ENCODE measurements around the gene SLC9A9. TPM values are rescaled to one million over a fixed set of nuclear protein-coding genes. Genes with fewer than 3 reads are reported as not detected.

The SLC9A9 gene
- total and polyA plus RNA-seq, 10 of the 15 experiments (the other 5 are each of a cell fraction or from before 2014, with no cell fraction given): 3.5 to 14.2 (median 9.3) TPM

DNA sequence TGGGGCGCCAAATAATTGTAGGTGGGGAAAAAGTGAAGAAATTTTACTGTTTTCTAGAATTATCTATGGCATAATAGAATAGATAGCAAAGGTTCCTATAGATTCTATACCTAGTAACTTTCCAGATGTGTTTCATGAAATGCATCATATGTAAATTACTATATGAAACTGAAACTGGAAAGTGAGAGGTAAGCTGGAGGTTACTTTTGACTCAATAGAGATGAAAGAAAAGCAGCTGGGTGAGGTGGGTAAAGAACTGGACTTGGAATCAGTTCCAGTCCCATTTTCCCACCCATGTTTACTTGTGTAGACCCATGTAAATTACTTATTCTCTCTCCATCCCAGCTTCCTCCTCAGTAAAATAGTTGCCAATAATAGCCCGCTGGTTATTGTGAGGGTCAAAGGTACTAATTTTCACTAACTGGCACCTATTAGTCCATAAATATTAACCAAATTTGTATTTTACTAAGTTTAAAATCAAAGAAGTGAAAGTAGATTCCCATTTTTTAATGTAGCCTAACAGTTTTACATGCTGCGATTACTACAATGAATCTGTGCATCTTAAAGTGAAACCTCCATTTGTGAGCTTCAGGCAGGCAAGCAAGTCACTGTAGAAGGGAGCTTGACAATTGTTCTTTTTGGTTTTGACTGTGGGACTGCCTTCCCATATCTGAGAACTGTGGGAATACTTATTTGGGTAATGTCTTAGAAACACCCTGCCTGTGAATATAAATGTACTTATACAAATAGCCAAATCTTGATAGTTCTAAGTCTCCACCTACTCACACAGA lies 312.1 kb downstream of the SLC9A9 start (continued):
- TF ChIP-seq, protein P1, sequence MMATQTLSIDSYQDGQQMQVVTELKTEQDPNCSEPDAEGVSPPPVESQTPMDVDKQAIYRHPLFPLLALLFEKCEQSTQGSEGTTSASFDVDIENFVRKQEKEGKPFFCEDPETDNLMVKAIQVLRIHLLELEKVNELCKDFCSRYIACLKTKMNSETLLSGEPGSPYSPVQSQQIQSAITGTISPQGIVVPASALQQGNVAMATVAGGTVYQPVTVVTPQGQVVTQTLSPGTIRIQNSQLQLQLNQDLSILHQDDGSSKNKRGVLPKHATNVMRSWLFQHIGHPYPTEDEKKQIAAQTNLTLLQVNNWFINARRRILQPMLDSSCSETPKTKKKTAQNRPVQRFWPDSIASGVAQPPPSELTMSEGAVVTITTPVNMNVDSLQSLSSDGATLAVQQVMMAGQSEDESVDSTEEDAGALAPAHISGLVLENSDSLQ (IDR thresholded peaks at IDR 0.05): no peak
- TF ChIP-seq, protein P2, sequence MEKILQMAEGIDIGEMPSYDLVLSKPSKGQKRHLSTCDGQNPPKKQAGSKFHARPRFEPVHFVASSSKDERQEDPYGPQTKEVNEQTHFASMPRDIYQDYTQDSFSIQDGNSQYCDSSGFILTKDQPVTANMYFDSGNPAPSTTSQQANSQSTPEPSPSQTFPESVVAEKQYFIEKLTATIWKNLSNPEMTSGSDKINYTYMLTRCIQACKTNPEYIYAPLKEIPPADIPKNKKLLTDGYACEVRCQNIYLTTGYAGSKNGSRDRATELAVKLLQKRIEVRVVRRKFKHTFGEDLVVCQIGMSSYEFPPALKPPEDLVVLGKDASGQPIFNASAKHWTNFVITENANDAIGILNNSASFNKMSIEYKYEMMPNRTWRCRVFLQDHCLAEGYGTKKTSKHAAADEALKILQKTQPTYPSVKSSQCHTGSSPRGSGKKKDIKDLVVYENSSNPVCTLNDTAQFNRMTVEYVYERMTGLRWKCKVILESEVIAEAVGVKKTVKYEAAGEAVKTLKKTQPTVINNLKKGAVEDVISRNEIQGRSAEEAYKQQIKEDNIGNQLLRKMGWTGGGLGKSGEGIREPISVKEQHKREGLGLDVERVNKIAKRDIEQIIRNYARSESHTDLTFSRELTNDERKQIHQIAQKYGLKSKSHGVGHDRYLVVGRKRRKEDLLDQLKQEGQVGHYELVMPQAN (conservative IDR thresholded peaks at IDR 0.05): no peak
- TF ChIP-seq, protein P3, sequence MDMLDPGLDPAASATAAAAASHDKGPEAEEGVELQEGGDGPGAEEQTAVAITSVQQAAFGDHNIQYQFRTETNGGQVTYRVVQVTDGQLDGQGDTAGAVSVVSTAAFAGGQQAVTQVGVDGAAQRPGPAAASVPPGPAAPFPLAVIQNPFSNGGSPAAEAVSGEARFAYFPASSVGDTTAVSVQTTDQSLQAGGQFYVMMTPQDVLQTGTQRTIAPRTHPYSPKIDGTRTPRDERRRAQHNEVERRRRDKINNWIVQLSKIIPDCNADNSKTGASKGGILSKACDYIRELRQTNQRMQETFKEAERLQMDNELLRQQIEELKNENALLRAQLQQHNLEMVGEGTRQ (IDR thresholded peaks at IDR 0.05; ENCODE audit: borderline replicate concordance, low read depth, low read length): no peak
- TF ChIP-seq RFX5 (IDR thresholded peaks at IDR 0.05; ENCODE audit: low read depth, low read length) (no peak), TARDBP (IDR thresholded peaks at IDR 0.05; ENCODE audit: borderline replicate concordance) (no peak), ZSCAN29 (IDR thresholded peaks at IDR 0.05) (no peak), NR2F1 (conservative IDR thresholded peaks at IDR 0.05) (peak; percentile 68), NBN (IDR thresholded peaks at IDR 0.05) (no peak), PAX8 (IDR thresholded peaks at IDR 0.05) (no peak), EED (IDR thresholded peaks at IDR 0.05; ENCODE audit: low read depth) (peak; percentile 93), WRNIP1 (IDR thresholded peaks at IDR 0.05; ENCODE audit: borderline replicate concordance, low read depth, low read length) (no peak)
- TF ChIP-seq, protein P4, sequence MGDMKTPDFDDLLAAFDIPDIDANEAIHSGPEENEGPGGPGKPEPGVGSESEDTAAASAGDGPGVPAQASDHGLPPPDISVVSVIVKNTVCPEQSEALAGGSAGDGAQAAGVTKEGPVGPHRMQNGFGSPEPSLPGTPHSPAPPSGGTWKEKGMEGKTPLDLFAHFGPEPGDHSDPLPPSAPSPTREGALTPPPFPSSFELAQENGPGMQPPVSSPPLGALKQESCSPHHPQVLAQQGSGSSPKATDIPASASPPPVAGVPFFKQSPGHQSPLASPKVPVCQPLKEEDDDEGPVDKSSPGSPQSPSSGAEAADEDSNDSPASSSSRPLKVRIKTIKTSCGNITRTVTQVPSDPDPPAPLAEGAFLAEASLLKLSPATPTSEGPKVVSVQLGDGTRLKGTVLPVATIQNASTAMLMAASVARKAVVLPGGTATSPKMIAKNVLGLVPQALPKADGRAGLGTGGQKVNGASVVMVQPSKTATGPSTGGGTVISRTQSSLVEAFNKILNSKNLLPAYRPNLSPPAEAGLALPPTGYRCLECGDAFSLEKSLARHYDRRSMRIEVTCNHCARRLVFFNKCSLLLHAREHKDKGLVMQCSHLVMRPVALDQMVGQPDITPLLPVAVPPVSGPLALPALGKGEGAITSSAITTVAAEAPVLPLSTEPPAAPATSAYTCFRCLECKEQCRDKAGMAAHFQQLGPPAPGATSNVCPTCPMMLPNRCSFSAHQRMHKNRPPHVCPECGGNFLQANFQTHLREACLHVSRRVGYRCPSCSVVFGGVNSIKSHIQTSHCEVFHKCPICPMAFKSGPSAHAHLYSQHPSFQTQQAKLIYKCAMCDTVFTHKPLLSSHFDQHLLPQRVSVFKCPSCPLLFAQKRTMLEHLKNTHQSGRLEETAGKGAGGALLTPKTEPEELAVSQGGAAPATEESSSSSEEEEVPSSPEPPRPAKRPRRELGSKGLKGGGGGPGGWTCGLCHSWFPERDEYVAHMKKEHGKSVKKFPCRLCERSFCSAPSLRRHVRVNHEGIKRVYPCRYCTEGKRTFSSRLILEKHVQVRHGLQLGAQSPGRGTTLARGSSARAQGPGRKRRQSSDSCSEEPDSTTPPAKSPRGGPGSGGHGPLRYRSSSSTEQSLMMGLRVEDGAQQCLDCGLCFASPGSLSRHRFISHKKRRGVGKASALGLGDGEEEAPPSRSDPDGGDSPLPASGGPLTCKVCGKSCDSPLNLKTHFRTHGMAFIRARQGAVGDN (IDR thresholded peaks at IDR 0.05): no peak
- TF ChIP-seq, protein P5, sequence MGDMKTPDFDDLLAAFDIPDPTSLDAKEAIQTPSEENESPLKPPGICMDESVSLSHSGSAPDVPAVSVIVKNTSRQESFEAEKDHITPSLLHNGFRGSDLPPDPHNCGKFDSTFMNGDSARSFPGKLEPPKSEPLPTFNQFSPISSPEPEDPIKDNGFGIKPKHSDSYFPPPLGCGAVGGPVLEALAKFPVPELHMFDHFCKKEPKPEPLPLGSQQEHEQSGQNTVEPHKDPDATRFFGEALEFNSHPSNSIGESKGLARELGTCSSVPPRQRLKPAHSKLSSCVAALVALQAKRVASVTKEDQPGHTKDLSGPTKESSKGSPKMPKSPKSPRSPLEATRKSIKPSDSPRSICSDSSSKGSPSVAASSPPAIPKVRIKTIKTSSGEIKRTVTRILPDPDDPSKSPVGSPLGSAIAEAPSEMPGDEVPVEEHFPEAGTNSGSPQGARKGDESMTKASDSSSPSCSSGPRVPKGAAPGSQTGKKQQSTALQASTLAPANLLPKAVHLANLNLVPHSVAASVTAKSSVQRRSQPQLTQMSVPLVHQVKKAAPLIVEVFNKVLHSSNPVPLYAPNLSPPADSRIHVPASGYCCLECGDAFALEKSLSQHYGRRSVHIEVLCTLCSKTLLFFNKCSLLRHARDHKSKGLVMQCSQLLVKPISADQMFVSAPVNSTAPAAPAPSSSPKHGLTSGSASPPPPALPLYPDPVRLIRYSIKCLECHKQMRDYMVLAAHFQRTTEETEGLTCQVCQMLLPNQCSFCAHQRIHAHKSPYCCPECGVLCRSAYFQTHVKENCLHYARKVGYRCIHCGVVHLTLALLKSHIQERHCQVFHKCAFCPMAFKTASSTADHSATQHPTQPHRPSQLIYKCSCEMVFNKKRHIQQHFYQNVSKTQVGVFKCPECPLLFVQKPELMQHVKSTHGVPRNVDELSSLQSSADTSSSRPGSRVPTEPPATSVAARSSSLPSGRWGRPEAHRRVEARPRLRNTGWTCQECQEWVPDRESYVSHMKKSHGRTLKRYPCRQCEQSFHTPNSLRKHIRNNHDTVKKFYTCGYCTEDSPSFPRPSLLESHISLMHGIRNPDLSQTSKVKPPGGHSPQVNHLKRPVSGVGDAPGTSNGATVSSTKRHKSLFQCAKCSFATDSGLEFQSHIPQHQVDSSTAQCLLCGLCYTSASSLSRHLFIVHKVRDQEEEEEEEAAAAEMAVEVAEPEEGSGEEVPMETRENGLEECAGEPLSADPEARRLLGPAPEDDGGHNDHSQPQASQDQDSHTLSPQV (IDR thresholded peaks at IDR 0.05): no peak
- TF ChIP-seq, protein P6, sequence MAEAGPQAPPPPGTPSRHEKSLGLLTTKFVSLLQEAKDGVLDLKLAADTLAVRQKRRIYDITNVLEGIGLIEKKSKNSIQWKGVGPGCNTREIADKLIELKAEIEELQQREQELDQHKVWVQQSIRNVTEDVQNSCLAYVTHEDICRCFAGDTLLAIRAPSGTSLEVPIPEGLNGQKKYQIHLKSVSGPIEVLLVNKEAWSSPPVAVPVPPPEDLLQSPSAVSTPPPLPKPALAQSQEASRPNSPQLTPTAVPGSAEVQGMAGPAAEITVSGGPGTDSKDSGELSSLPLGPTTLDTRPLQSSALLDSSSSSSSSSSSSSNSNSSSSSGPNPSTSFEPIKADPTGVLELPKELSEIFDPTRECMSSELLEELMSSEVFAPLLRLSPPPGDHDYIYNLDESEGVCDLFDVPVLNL (IDR thresholded peaks at IDR 0.05; ENCODE audit: low read depth, low read length): no peak
- TF ChIP-seq, protein P7, sequence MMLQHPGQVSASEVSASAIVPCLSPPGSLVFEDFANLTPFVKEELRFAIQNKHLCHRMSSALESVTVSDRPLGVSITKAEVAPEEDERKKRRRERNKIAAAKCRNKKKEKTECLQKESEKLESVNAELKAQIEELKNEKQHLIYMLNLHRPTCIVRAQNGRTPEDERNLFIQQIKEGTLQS (IDR thresholded peaks at IDR 0.05; ENCODE audit: borderline replicate concordance, extremely low read depth, low read depth, low read length): no peak
